ENCODE results near the gene P2RX1.

GRCh38 chr17:3907483-3908216 lies 8.6 kb downstream of the P2RX1 start:
- TF ChIP-seq EZH2 (IDR thresholded peaks at IDR 0.05; ENCODE audit: low read depth), result no peak
- peak; percentile 58 for TF ChIP-seq CTCF (conservative IDR thresholded peaks at IDR 0.05)

All from PC-9 (cell line).